Natural killer cell treated with Interleukin-12 subunit alpha and Interleukin-12 subunit beta and Interleukin-15 and Interleukin-18, amount 100 ng/mL, for 72 hours (primary cell): ENCODE data around the gene SULT2A1. TPM values are rescaled to one million over a fixed set of nuclear protein-coding genes. Genes with fewer than 3 reads are reported as not detected.
"Not testable (repeated sequence)": the region's sequence is repeated elsewhere in the genome, so short reads cannot be mapped to it uniquely, and the experiment has no call there.

Experiments
- ATAC-seq, 2 donors: fragments of 150-1000 bp; cut with Tn5 transposase in 1 of 2; sonication (Bioruptor Pico), chemical (Tn5 transposase) in 1 of 2; 2 replicates each; pipeline ENCODE4 v1.10.0; 2021
- DNase-seq: peaks from one replicate; pipeline ENCODE4 v3.0.0; 2022; ENCODE audit warnings: low spot score
- H3K27ac Mint-ChIP-seq, 2 donors: 1 replicate in 1 of 2; 2 replicates in 1 of 2; pipeline ENCODE4 v1.8.0; 2022; ENCODE audit warnings: mixed read lengths in 2 of 2, mild to moderate bottlenecking in 1 of 2, moderate library complexity in 1 of 2
- H3K27me3 Mint-ChIP-seq, 2 donors: 1 replicate in 1 of 2; 2 replicates in 1 of 2; pipeline ENCODE4 v1.8.0; 2022; ENCODE audit warnings: mixed read lengths in 2 of 2
- H3K36me3 Mint-ChIP-seq: one replicate; pipeline ENCODE4 v1.8.0; 2022; ENCODE audit warnings: mixed read lengths
- H3K4me1 Mint-ChIP-seq, 2 donors: 1 replicate in 1 of 2; 2 replicates in 1 of 2; pipeline ENCODE4 v1.8.0; 2022; ENCODE audit warnings: low read depth in 2 of 2, mixed read lengths in 2 of 2, mild to moderate bottlenecking in 1 of 2
- H3K4me3 Mint-ChIP-seq: one replicate; pipeline ENCODE4 v1.8.0; 2022; ENCODE audit warnings: mixed read lengths
- H3K9me3 Mint-ChIP-seq: 2 replicates; pipeline ENCODE4 v1.8.0; 2022; ENCODE audit warnings: mixed read lengths
- total RNA-seq, 2 donors: library from RNA; stranded (reverse); gene quantifications; one replicate each; pipeline ENCODE4 v1.2.3, GENCODE V29; 2022

The SULT2A1 gene, protein sequence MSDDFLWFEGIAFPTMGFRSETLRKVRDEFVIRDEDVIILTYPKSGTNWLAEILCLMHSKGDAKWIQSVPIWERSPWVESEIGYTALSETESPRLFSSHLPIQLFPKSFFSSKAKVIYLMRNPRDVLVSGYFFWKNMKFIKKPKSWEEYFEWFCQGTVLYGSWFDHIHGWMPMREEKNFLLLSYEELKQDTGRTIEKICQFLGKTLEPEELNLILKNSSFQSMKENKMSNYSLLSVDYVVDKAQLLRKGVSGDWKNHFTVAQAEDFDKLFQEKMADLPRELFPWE
- not detected for total RNA-seq

DNA sequence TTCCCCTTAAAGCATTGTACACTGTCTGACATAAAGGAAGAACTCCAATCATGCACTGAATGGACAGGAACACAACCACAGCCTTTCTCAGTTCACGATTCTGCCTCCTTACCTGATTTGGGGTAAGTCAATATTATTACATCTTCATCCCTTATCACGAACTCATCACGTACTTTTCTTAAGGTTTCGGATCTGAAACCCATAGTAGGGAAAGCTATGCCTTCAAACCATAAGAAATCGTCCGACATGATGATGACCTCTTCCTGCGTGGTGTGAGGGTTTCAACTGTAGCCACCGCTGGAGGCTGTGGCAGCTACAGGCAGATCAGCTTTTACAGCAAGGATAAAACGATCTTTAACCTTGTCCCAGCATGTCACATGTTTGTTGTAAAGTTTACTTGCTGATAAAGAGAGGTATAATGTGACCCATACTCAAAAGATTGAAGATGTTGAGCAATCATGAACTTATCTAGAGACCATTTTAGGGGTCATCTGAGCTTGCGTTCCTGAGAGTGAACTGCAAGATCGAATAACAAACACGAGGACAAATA lies at the start of gene SULT2A1:
SULT2A1 (minus strand) TSS at position 306 of the 550 bp plus-strand sequence; CDS start at position 248, 58 bp downstream.
- H3K9me3 Mint-ChIP-seq: no peaks in the 10 kb centered on the region
- ATAC-seq (no peak), DNase-seq (no peak)
- H3K36me3 Mint-ChIP-seq: no peaks in the 10 kb centered on the region
- no peak within 1 kb of the TSS for H3K27ac Mint-ChIP-seq
- H3K4me3 Mint-ChIP-seq: no peak within 1 kb of the TSS
- peaks cover 0 to 4% of the 10 kb centered on the region in 2 donors for H3K4me1 Mint-ChIP-seq
- H3K27me3 Mint-ChIP-seq: peaks cover 15 to 29% of the 10 kb centered on the region in 2 donors

DNA sequence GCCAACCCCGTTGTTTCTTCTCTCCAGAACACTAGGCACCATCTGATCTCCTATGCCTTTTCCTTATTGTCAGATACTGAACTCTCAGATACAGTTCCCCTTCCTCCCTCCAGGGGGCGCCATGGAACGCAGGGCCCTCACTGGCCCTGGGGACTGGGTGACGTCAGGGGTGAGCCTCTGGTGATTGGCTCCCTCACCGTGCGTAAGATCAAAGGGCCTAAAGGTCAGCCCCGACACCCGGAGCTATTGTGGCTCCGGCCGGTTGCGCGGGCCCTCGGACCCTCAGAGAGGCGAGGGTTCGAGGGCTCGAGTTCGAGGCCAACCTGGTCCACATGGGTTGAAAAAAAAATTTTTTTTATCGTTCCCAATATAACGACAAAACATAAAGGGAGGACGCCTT lies 42.5 kb upstream of the SULT2A1 start:
- not testable (repeated sequence) for H3K27me3 Mint-ChIP-seq, H3K36me3 Mint-ChIP-seq, H3K9me3 Mint-ChIP-seq, DNase-seq, ATAC-seq, H3K4me3 Mint-ChIP-seq, H3K27ac Mint-ChIP-seq, H3K4me1 Mint-ChIP-seq

DNA sequence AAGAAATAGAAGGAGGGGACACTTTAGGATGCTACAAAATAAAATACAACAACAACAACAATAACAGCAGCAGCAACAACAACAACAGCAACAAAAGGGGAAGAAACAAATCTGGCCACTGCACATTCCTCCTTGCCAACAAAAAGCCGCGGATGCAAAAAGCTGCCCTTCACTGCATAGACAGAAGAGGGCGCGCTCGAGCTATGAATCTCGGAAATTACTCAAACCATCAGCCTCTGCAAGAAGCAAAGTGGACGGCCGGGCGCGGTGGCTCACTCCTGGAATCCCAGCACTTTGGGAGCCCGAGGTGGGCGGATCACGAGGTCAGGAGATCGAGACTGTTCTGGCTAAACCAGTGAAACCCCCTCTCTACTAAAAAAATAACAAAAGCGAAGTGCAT lies 34.0 kb upstream of the SULT2A1 start:
- ATAC-seq, H3K4me3 Mint-ChIP-seq, H3K27me3 Mint-ChIP-seq, H3K36me3 Mint-ChIP-seq, H3K4me1 Mint-ChIP-seq, H3K9me3 Mint-ChIP-seq, H3K27ac Mint-ChIP-seq: not testable (repeated sequence)
- DNase-seq: peak; percentile 91

DNA sequence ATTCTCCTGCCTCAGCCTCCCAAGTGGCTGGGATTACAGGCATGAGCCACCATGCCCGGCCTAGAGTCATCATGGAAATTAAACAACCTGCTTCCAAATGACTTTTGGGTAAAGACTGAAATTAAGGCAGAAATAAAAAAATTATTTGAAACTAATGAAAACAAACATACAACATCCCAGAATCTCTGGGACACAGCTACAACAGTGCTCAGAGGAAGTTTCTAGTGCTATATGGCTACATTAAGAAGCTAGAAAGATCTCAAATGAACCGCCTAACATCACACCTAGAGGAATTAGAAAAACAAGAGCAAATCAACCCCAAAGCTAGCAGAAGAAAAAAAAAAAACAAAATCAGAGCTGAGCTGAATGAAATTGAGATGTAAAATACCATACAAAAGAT lies 24.1 kb upstream of the SULT2A1 start:
- DNase-seq, H3K27me3 Mint-ChIP-seq, H3K4me1 Mint-ChIP-seq, H3K27ac Mint-ChIP-seq, H3K36me3 Mint-ChIP-seq, H3K4me3 Mint-ChIP-seq, ATAC-seq, H3K9me3 Mint-ChIP-seq: not testable (repeated sequence)

DNA sequence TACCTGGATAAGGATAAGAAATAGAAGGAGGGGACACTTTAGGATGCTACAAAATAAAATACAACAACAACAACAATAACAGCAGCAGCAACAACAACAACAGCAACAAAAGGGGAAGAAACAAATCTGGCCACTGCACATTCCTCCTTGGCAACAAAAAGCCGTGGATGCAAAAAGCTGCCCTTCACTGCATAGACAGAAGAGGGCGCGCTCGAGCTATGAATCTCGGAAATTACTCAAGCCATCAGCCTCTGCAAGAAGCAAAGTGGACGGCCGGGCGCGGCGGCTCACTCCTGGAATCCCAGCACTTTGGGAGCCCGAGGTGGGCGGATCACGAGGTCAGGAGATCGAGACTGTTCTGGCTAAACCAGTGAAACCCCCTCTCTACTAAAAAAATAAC lies 23.2 kb upstream of the SULT2A1 start:
- DNase-seq: peak; percentile 92
- not testable (repeated sequence) for H3K36me3 Mint-ChIP-seq, H3K27ac Mint-ChIP-seq, H3K4me3 Mint-ChIP-seq, H3K27me3 Mint-ChIP-seq, ATAC-seq, H3K4me1 Mint-ChIP-seq, H3K9me3 Mint-ChIP-seq

DNA sequence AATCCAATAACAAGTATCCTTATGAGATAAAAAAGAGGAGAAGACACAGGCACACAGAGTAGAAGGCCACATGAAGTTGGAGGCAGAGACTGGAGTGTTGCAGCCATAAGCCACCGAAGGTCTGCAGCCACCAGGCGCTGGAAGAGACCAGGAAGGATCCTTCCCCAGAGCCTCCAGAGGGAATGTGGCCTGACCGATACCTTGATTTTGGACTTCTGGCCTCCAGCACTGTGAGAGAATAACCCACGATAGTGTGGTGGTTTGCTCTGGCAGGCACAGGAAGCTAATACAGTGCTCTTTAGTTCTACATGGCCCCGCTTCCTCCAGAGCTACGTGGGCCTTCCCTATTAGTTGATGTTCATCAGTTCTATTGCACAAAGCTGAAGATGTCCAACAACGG lies 15.3 kb upstream of the SULT2A1 start:
- Mint-ChIP-seq H3K4me1 (no peaks in the 10 kb centered on the region), H3K4me3 (no peak overlapping the region), H3K27ac (no peak overlapping the region), H3K27me3 (peaks cover 0 to 9% of the 10 kb centered on the region in 2 donors), H3K9me3 (no peaks in the 10 kb centered on the region), H3K36me3 (no peaks in the 10 kb centered on the region)
- ATAC-seq (no peak), DNase-seq (no peak)

DNA sequence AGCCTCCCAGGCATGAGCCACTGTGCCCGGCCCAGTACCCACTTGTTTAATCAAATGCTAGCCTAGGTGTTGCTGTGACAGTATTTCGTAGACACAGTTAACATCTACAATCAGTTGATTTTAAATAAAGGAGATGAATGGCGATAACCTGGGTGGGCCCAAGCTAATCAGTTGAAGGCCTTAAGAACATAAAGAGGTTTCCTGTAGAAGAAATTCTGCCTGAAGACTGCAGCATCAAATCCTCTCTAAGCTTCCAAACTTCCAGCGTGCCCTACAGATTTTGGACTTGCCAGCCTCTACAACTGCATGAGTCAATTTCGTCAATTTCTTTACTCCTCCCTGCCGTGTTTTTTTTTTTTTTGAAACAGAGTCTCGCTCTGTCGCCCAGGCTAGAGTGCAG lies 13.2 kb upstream of the SULT2A1 start:
- no peaks in the 10 kb centered on the region for H3K4me1 Mint-ChIP-seq
- no peaks in the 10 kb centered on the region for H3K36me3 Mint-ChIP-seq
- H3K27me3 Mint-ChIP-seq: peaks cover 0 to 9% of the 10 kb centered on the region in 2 donors
- H3K9me3 Mint-ChIP-seq: no peaks in the 10 kb centered on the region
- H3K4me3 Mint-ChIP-seq: no peak overlapping the region
- no peak overlapping the region for H3K27ac Mint-ChIP-seq
- ATAC-seq (no peak), DNase-seq (no peak)

DNA sequence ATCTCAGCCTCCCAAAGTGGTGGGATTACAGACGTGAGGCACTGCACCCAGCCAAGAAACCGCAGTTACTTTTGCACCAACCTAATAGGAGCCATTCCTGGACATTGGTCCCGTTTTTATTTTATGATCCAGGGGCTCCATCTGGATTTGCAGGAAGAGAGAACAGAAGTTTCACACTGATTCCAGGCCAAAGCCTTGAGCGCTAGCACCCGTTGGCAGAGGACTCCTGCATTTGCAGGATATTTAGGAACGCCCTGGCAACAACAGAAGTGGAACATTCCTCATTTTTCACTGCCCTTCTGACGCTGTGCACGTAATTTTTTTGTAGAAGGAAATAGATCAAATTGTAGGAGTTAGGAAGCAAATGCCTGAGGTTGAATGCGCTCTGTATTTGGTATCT lies 11.7 kb upstream of the SULT2A1 start:
- no peak for DNase-seq
- Mint-ChIP-seq H3K9me3 (no peaks in the 10 kb centered on the region), H3K27ac (no peak overlapping the region)

DNA sequence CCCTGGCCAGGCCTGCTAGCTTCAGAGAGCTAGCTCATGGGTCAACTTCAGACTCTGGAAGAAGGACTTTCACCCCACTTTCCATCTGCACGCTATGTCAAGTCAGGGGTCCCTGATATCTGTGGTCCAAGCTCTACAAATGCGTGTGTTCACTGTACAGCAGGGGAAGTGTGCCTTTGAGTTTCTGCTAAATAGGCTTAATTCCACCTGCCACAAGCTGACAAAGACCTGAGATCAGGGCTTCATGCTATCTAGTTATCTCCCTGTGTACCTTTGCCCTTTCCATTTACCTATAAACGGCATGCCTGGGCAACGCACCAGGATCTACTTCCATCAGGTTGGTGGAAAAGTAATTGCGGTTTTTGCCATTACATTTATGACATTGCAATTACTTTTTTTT lies 10.7 kb upstream of the SULT2A1 start:
- Mint-ChIP-seq H3K4me1 (no peaks in the 10 kb centered on the region), H3K4me3 (no peak overlapping the region), H3K36me3 (no peaks in the 10 kb centered on the region), H3K27me3 (peaks cover 0 to 7% of the 10 kb centered on the region in 2 donors), H3K27ac (no peak overlapping the region), H3K9me3 (no peaks in the 10 kb centered on the region)
- ATAC-seq: no peak
- no peak for DNase-seq

More for the DNA sequence above, 11.7 kb upstream of the SULT2A1 start:
- no peak overlapping the region for H3K4me3 Mint-ChIP-seq
- no peak for ATAC-seq
- H3K4me1 Mint-ChIP-seq: no peaks in the 10 kb centered on the region
- H3K36me3 Mint-ChIP-seq: no peaks in the 10 kb centered on the region
- peaks cover 0 to 7% of the 10 kb centered on the region in 2 donors for H3K27me3 Mint-ChIP-seq

DNA sequence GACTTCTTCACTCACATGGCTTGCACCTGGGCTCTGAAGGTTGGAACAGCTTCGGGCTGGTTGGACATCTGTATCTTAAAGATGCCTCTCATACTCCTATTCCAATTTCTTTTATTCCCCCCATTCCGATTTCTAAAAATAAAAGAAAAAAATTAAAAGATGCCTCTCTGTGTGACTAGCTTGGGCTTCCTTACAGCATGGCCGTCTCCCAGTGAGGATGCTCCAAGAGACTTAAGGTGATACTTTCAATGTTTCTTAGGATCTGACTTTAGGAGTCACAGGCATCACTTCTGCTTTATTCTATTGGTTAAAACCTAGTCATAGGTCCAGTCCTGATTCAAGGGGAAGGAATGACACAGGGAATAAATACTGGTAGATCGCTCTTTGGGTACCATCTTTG lies 9.9 kb upstream of the SULT2A1 start:
- no peak for DNase-seq
- H3K27ac Mint-ChIP-seq: no peak overlapping the region
- H3K4me1 Mint-ChIP-seq: no peaks in the 10 kb centered on the region
- no peak for ATAC-seq
- H3K4me3 Mint-ChIP-seq: no peak overlapping the region
- H3K9me3 Mint-ChIP-seq: no peaks in the 10 kb centered on the region
- no peaks in the 10 kb centered on the region for H3K36me3 Mint-ChIP-seq
- peaks cover 0 to 7% of the 10 kb centered on the region in 2 donors for H3K27me3 Mint-ChIP-seq

DNA sequence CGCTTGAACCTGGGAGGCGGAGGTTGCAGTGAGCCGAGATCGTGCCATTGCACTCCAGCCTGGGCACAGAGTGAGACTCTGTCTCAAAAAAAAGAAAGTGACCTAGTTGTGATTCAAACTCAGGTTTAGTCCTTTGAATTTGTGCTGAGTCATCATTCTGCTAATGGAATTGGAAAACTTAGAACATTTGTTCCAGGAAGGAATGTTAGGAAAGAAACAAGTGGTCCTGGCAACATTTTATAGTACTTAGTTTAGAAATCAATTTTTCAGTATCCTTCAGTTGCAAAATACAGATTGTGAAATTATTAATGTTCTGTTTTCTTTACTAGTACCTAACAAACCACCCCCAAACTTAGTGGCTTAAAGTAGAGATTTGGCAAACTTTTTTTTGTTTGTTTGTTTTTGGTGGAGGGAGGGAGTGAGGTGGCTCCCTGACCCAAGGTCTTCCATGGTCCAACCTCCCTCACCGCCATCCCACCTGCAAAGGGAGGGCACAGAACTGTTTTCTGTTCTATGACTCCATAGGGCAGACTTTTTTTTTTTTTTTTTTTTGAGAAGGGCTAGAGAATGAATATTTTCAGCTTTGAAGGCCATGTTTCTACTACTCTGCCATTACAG lies 9.2 kb upstream of the SULT2A1 start:
- Mint-ChIP-seq H3K4me3 (no peak overlapping the region), H3K9me3 (no peaks in the 10 kb centered on the region)
- no peak for ATAC-seq

DNA sequence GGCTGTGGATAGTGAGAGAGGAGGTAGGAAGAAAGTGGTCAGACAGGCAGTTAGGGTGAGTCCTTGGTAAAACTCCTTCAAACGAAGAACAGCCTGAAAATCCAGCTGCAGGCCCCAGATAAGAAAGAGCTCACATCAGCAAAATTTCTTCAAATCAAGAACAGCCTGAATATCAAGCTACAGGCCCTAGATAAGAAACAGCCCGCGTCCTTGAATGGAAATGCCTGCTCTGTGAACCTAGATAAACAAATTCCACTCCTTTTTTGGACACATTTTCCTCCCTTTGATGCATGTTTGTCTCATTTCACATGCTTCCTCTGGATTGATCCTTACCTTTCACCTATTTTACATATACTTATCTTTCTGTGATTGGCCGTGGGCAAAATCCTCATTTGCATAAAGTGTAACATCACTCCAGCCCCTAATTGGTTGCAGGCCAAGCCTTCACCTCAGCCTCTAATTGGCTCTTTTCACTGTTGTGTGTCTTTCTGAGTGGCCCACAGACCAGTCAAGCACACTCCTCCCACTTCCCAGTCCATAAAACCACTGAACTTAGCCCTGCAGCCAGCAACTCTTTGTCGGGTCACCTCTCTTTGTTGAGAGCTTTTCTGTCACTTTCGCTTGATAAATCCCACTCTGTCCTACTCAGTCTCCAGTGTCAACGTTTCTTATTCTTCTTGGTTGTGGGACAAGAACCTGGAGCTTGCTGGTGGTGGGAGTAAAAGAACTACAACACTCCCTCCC lies 6.0 kb upstream of the SULT2A1 start:
- Mint-ChIP-seq H3K9me3 (no peaks in the 10 kb centered on the region), H3K27ac (no peak overlapping the region), H3K4me1 (peaks cover 0 to 4% of the 10 kb centered on the region in 2 donors), H3K36me3 (no peaks in the 10 kb centered on the region), H3K4me3 (no peak overlapping the region), H3K27me3 (peaks cover 3 to 8% of the 10 kb centered on the region in 2 donors)
- ATAC-seq (no peak), DNase-seq (no peak)

More for the DNA sequence above, 9.2 kb upstream of the SULT2A1 start:
- H3K27me3 Mint-ChIP-seq: peaks cover 0 to 7% of the 10 kb centered on the region in 2 donors
- peaks cover 0 to 4% of the 10 kb centered on the region in 2 donors for H3K4me1 Mint-ChIP-seq
- H3K27ac Mint-ChIP-seq: no peak overlapping the region
- DNase-seq: no peak
- H3K36me3 Mint-ChIP-seq: no peaks in the 10 kb centered on the region

DNA sequence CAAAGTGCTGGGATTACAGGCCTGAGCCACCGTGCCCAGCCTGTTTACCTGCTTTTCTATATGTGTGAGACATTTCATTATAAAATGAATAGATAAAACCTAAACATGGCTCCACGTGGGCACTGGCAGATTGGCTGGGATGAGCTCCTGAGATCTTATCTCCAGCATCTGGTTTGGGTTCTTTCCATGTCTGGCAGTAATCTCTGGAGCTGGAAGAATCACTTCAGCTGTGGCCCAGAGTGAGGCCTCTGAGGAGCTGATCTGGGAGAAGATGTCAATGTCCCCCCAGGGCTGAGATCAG lies 5.5 kb upstream of the SULT2A1 start:
- DNase-seq (no peak), ATAC-seq (no peak)
- H3K9me3 Mint-ChIP-seq: no peaks in the 10 kb centered on the region
- no peaks in the 10 kb centered on the region for H3K36me3 Mint-ChIP-seq
- no peak overlapping the region for H3K27ac Mint-ChIP-seq
- H3K4me3 Mint-ChIP-seq: no peak overlapping the region
- H3K4me1 Mint-ChIP-seq: peaks cover 0 to 4% of the 10 kb centered on the region in 2 donors
- H3K27me3 Mint-ChIP-seq: peaks cover 3 to 8% of the 10 kb centered on the region in 2 donors
